ES-I3 (cell line): ENCODE measurements around the gene IFNGR1.
"Not testable (repeated sequence)": the region's sequence is repeated elsewhere in the genome, so short reads cannot be mapped to it uniquely, and the experiment has no call there.

Experiments
- H3K36me3 ChIP-seq: 2 replicates; pipeline ENCODE4 v1.6.1; 2013; ENCODE audit warnings: mild to moderate bottlenecking, low read length, control low read depth, moderate library complexity; ENCODE audit not compliant: insufficient read depth
- H3K4me1 ChIP-seq: 2 replicates; pipeline ENCODE4 v1.6.1; 2013; ENCODE audit warnings: mild to moderate bottlenecking, control low read depth, low read length; ENCODE audit not compliant: insufficient read depth
- H3K9ac ChIP-seq: 2 replicates; pipeline ENCODE4 v1.6.1; 2013; ENCODE audit warnings: low read depth, mild to moderate bottlenecking, low read length, moderate library complexity
- H3K9me3 ChIP-seq: 2 replicates; pipeline ENCODE4 v1.6.1; 2013; ENCODE audit warnings: mild to moderate bottlenecking, low read length, moderate library complexity; ENCODE audit not compliant: control insufficient read depth, insufficient read depth

IFNGR1 gene

GRCh38 chr6:137227871-137228302 is 8.7 kb upstream of the IFNGR1 start:
- H3K4me1 ChIP-seq = no peaks in the 10 kb centered on the region
- H3K9me3 ChIP-seq = no peaks in the 10 kb centered on the region
- no peak overlapping the region for H3K9ac ChIP-seq
- no peaks in the 10 kb centered on the region for H3K36me3 ChIP-seq

GRCh38 chr6:137226697-137227096 is 7.5 kb upstream of the IFNGR1 start:
- Histone ChIP-seq H3K9ac (no peak overlapping the region), H3K4me1 (no peaks in the 10 kb centered on the region), H3K36me3 (no peaks in the 10 kb centered on the region), H3K9me3 (no peaks in the 10 kb centered on the region)

- Histone ChIP-seq H3K9ac (no peak overlapping the region), H3K9me3 (no peaks in the 10 kb centered on the region), H3K4me1 (peaks cover 4% of the 10 kb centered on the region; the same call in 1 of the 2 replicates), H3K36me3 (no peaks in the 10 kb centered on the region)
These were observed 5.6 kb upstream of the IFNGR1 start for GRCh38 chr6:137224799-137225198.

GRCh38 chr6:137223370-137224131 is 4.4 kb upstream of the IFNGR1 start:
- Histone ChIP-seq H3K9ac (no peak overlapping the region), H3K9me3 (no peaks in the 10 kb centered on the region), H3K4me1 (peaks cover 6% of the 10 kb centered on the region; the same call in 1 of the 2 replicates), H3K36me3 (no peaks in the 10 kb centered on the region)

GRCh38 chr6:137222381-137222780 is 3.2 kb upstream of the IFNGR1 start:
- Histone ChIP-seq H3K9ac (no peak overlapping the region), H3K4me1 (peaks cover 6% of the 10 kb centered on the region; the same call in 1 of the 2 replicates), H3K9me3 (no peaks in the 10 kb centered on the region), H3K36me3 (no peaks in the 10 kb centered on the region)

GRCh38 chr6:137219664-137220252 is 573 bp upstream of the IFNGR1 start:
- Histone ChIP-seq H3K9me3 (no peaks in the 10 kb centered on the region), H3K9ac (peak overlapping the region; percentile 93), H3K36me3 (no peaks in the 10 kb centered on the region), H3K4me1 (peaks cover 14% of the 10 kb centered on the region; the same call in 1 of the 2 replicates)

- peaks cover 4% of the 10 kb centered on the region; the same call in 1 of the 2 replicates for H3K9me3 ChIP-seq
- peaks cover 14% of the 10 kb centered on the region; the same call in 1 of the 2 replicates for H3K4me1 ChIP-seq
- peak overlapping the region; percentile 93 for H3K9ac ChIP-seq
- H3K36me3 ChIP-seq = no peaks in the 10 kb centered on the region
These were observed 690 bp downstream of the IFNGR1 start for GRCh38 chr6:137218473-137218916.

GRCh38 chr6:137217801-137218472 is 1.2 kb downstream of the IFNGR1 start:
- H3K4me1 ChIP-seq = peaks cover 14% of the 10 kb centered on the region; the same call in 1 of the 2 replicates
- no peaks in the 10 kb centered on the region for H3K36me3 ChIP-seq
- H3K9ac ChIP-seq = peak overlapping the region; percentile 93; the same call in 1 of the 2 replicates

GRCh38 chr6:137216875-137217553 is 2.2 kb downstream of the IFNGR1 start:
- H3K36me3 ChIP-seq = peaks cover under 1% of the 10 kb centered on the region; the same call in 1 of the 2 replicates
- H3K9me3 ChIP-seq = peaks cover 8% of the 10 kb centered on the region
- no peak overlapping the region for H3K9ac ChIP-seq
- peaks cover 14% of the 10 kb centered on the region; the same call in 1 of the 2 replicates for H3K4me1 ChIP-seq

More at GRCh38 chr6:137217801-137218472, 1.2 kb downstream of the IFNGR1 start:
- H3K9me3 ChIP-seq = peaks cover 6% of the 10 kb centered on the region; the same call in 1 of the 2 replicates

GRCh38 chr6:137216106-137216505 is 3.1 kb downstream of the IFNGR1 start:
- Histone ChIP-seq H3K4me1 (peaks cover 14% of the 10 kb centered on the region; the same call in 1 of the 2 replicates), H3K36me3 (peaks cover 3% of the 10 kb centered on the region; the same call in 1 of the 2 replicates), H3K9me3 (peaks cover 13% of the 10 kb centered on the region), H3K9ac (no peak overlapping the region)

- H3K4me1 ChIP-seq = peaks cover 14% of the 10 kb centered on the region; the same call in 1 of the 2 replicates
- not testable (repeated sequence) for H3K36me3 ChIP-seq, H3K9ac ChIP-seq
- H3K9me3 ChIP-seq = peaks cover 13% of the 10 kb centered on the region
These were observed 3.6 kb downstream of the IFNGR1 start for GRCh38 chr6:137215630-137216029.

- no peak overlapping the region for H3K9ac ChIP-seq
- 0 out of 2 replicates have a peak, but pooled peaks cover 12% of the 10 kb centered on the region for H3K4me1 ChIP-seq
- H3K36me3 ChIP-seq = peaks cover 3% of the 10 kb centered on the region
- peaks cover 14% of the 10 kb centered on the region for H3K9me3 ChIP-seq
These were observed 4.3 kb downstream of the IFNGR1 start for GRCh38 chr6:137214931-137215330.

GRCh38 chr6:137213813-137214212 is 5.4 kb downstream of the IFNGR1 start:
- Histone ChIP-seq H3K9me3 (peaks cover 20% of the 10 kb centered on the region), H3K9ac (no peak overlapping the region), H3K4me1 (0 out of 2 replicates have a peak, but pooled peaks cover 8% of the 10 kb centered on the region), H3K36me3 (peaks cover 3% of the 10 kb centered on the region)

- Histone ChIP-seq H3K36me3 (peaks cover 3% of the 10 kb centered on the region), H3K9ac (no peak overlapping the region), H3K4me1 (0 out of 2 replicates have a peak, but pooled peaks cover 8% of the 10 kb centered on the region), H3K9me3 (peaks cover 22% of the 10 kb centered on the region)
These were observed 5.8 kb downstream of the IFNGR1 start for GRCh38 chr6:137213331-137213740.
